ENCODE measurements around the gene ASAP3. TPM values are rescaled to one million over a fixed set of nuclear protein-coding genes. Genes with fewer than 3 reads are reported as not detected.

Gene ASAP3
- total RNA-seq, 1 donor from 2014 or later, result 3.9 TPM

DNA sequence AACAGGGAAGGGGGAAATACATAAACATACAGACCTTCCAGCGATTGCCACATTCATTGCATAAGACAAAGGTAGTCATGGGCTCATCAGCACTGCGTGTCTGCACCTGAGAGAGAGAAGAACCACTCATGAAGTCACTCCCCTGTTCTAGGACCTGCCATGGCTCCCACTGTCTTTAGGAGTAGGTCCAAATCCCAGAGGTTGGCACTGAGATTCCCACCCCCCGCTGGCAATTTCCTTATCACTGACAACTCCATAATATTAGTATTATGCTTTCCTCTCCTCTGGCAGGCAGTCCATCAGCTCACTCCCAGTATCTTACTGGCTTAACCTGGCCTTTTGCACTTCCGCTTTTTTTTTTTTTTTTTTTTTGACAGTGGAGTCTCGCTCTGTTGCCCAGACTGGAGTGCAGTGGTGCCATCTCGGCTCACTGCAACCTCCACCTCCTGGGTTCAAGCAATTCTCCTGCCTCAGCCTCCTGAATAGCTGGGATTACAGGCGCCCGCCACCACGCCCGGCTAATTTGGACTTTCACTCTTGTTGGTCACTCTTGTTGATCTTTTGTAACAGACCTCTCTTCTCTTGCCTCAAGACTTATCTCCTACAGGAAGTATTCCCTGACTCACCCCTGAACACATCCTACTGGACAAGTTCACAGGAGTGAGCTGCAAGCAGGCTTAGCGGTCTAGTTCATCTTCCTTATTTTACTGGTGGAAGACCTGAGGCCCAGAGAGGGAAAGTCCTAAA, 99.5 kb downstream of the ASAP3 start:
- Histone ChIP-seq H3K36me3 (no peaks in the 10 kb centered on the region), H3F3A (ENCODE audit: low read depth) (peaks cover under 1% of the 10 kb centered on the region), H3K9me3 (ENCODE audit: low read depth) (no peaks in the 10 kb centered on the region), H3K9ac (no peak overlapping the region), H2AFZ (replicated peaks) (no peak overlapping the region), H3K4me1 (no peaks in the 10 kb centered on the region), H3K4me2 (no peak overlapping the region), H3K27me3 (peaks cover 100% of the 10 kb centered on the region), H3K79me2 (ENCODE audit: low read depth) (no peaks in the 10 kb centered on the region), H3K4me3 (no peak overlapping the region), H3K27ac (no peak overlapping the region), H4K20me1 (ENCODE audit: low read depth) (no peaks in the 10 kb centered on the region)
- no peak for DNase-seq (ENCODE audit: low spot score)
- Mint-ChIP-seq H3K9me3 (peaks cover 11% of the 10 kb centered on the region), H3K4me3 (no peak overlapping the region), H3K36me3 (peaks cover 5% of the 10 kb centered on the region), H3K4me1 (peaks cover 12% of the 10 kb centered on the region), H3K27me3 (ENCODE audit: insufficient read depth, low read depth) (peaks cover 5% of the 10 kb centered on the region), H3K27ac (no peak overlapping the region)
- TF ChIP-seq EZH2phosphoT487 (IDR thresholded peaks at IDR 0.05), result no peak
- TF ChIP-seq CTCF (IDR thresholded peaks at IDR 0.05), result no peak
- no peak for TF ChIP-seq EZH2 (IDR thresholded peaks at IDR 0.05)

DNA sequence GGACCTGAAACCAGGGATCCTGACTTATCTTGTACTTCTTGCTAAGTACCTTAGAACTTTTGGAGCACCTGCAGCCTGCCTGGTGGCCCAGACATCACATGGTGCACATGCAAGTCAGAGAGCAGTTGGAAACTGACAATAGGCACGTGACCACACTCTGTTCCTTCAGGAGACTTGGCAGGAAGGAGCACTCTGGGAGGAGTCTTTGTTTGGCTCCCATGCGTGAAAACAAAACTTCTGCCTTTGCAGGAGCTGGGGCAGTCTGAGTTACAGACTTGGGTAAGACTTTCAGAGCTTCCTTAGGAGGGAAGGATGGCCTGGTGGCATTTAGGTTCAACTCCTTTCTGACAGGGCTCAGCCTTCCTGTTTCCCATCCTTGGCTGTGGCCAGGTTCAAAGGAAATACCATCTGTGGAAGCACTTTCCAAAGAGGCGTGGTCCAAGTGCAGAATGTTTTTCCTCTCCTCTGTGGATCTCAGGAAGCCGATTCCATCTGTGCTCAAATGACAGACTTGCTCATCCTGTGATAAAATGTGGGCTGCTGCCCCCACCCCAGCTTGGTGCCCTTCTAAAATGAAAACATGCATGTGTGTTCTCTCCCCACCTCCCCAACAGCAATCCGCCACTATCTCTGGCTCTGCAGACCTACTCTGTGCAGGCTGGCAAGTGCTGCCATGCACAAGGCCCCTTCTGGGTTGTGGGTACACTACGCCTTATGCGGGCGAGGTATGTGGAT, 100.2 kb downstream of the ASAP3 start:
- no peaks in the 10 kb centered on the region for H3K36me3 ChIP-seq
- DNase-seq (ENCODE audit: low spot score), result no peak
- no peak overlapping the region for H3K9ac ChIP-seq
- H3K4me2 ChIP-seq, result no peak overlapping the region
- Mint-ChIP-seq H3K36me3 (peaks cover 5% of the 10 kb centered on the region), H3K27ac (no peak overlapping the region), H3K4me1 (peaks cover 15% of the 10 kb centered on the region), H3K4me3 (no peak overlapping the region), H3K9me3 (peaks cover 11% of the 10 kb centered on the region), H3K27me3 (ENCODE audit: insufficient read depth, low read depth) (peaks cover 8% of the 10 kb centered on the region)
- no peak overlapping the region for H2AFZ ChIP-seq (replicated peaks)
- no peaks in the 10 kb centered on the region for H4K20me1 ChIP-seq (ENCODE audit: low read depth)
- TF ChIP-seq EZH2phosphoT487 (IDR thresholded peaks at IDR 0.05), result no peak
- TF ChIP-seq EZH2 (IDR thresholded peaks at IDR 0.05), result no peak
- TF ChIP-seq CTCF (IDR thresholded peaks at IDR 0.05), result no peak
- H3K4me1 ChIP-seq, result no peaks in the 10 kb centered on the region
- H3K27me3 ChIP-seq, result peaks cover 100% of the 10 kb centered on the region
- no peaks in the 10 kb centered on the region for H3F3A ChIP-seq (ENCODE audit: low read depth)
- H3K79me2 ChIP-seq (ENCODE audit: low read depth), result no peaks in the 10 kb centered on the region
- no peaks in the 10 kb centered on the region for H3K9me3 ChIP-seq (ENCODE audit: low read depth)
- H3K4me3 ChIP-seq, result no peak overlapping the region
- no peak overlapping the region for H3K27ac ChIP-seq

DNA sequence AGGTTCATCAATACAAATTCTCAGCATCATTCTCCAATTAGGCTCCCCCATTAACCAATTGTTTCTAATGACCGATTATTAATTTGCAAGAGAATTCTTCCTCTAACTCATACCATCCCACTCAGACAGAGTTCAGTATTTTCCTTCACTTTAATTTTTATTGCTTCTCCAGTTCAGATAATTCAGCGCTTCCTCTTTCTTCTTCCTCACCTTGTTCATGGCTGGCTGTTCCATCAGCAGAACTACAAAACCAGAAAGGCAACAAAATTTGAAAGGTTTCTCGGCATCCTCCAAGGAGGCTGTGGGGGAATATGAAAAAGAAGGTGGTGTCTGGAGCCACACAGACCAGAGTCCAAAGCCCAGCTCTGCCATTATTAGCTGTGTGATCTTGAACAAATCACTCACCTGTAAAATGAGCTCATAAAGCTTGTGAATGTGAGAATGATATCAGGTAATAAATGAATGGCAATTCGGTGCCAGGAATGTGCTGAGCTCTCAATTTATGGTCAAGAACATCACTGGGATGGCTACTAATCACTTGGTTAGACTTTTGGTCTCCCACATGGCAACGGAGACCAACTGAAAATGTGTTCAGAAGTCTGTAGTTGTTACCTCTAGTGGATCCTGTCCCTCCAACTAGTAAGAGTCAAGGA, 102.6 kb downstream of the ASAP3 start:
- H2AFZ ChIP-seq (replicated peaks), result no peak overlapping the region
- no peak for DNase-seq (ENCODE audit: low spot score)
- Mint-ChIP-seq H3K27ac (no peak overlapping the region), H3K27me3 (ENCODE audit: insufficient read depth, low read depth) (peaks cover 8% of the 10 kb centered on the region), H3K9me3 (peaks cover 9% of the 10 kb centered on the region), H3K4me1 (peaks cover 26% of the 10 kb centered on the region), H3K4me3 (no peak overlapping the region), H3K36me3 (peaks cover 5% of the 10 kb centered on the region)
- H3K36me3 ChIP-seq, result no peaks in the 10 kb centered on the region
- no peaks in the 10 kb centered on the region for H3K4me1 ChIP-seq
- no peak overlapping the region for H3K27ac ChIP-seq
- H3F3A ChIP-seq (ENCODE audit: low read depth), result peaks cover 8% of the 10 kb centered on the region
- no peak overlapping the region for H3K9ac ChIP-seq
- H3K4me3 ChIP-seq, result no peak overlapping the region
- no peaks in the 10 kb centered on the region for H3K9me3 ChIP-seq (ENCODE audit: low read depth)
- H3K4me2 ChIP-seq, result no peak overlapping the region
- H3K27me3 ChIP-seq, result peaks cover 87% of the 10 kb centered on the region
- no peaks in the 10 kb centered on the region for H4K20me1 ChIP-seq (ENCODE audit: low read depth)
- H3K79me2 ChIP-seq (ENCODE audit: low read depth), result no peaks in the 10 kb centered on the region
- TF ChIP-seq EZH2 (IDR thresholded peaks at IDR 0.05), result no peak
- TF ChIP-seq EZH2phosphoT487 (IDR thresholded peaks at IDR 0.05), result no peak
- TF ChIP-seq CTCF (IDR thresholded peaks at IDR 0.05), result no peak

All from neural progenitor cell (in vitro differentiated cells).